T-helper 2 cell treated with Interferon-gamma antibody and Interleukin-4, amounts not matched to agents 100 ng/mL and 5 ng/mL, for 36 hours (primary cell): ENCODE data around the gene VTN. TPM values are rescaled to one million over a fixed set of nuclear protein-coding genes. Genes with fewer than 3 reads are reported as not detected.

Experiments
- intact Hi-C: fragments of 100-400 bp; cut with micrococcal nuclease; formaldehyde crosslinking; loops from one replicate; pipeline ENCODE4 v1.15.1; 2023
- total RNA-seq: library from RNA; stranded (reverse); gene quantifications from 2 replicates; pipeline ENCODE4 v1.2.3, GENCODE V29; 2022

Gene VTN
- total RNA-seq, 1 donor from 2014 or later, result 0.45 TPM

GRCh38 chr17:28325211-28325610, 44.9 kb downstream of the VTN start:
- intact Hi-C loops, result no loop called here

GRCh38 chr17:28324781-28325180, 45.3 kb downstream of the VTN start:
- intact Hi-C loops, result no loop called here

GRCh38 chr17:28324267-28324745, 45.8 kb downstream of the VTN start:
- intact Hi-C loops, result no loop called here

GRCh38 chr17:28320215-28321061, 49.7 kb downstream of the VTN start:
- intact Hi-C loops, result no loop called here

GRCh38 chr17:28319598-28319935, 50.5 kb downstream of the VTN start:
- intact Hi-C loops, result loop anchor here (1.0 to 10.0 kb wide), 5 partner anchors 16 to 275 kb away; partner anchors contain the start of genes IFT20, NLK, POLDIP2 and SARM1

GRCh38 chr17:28318759-28319597, 51.1 kb downstream of the VTN start, which contains the start of gene TMEM97:
Gene TMEM97 (plus strand): TSS chr17:28319200. CDS start chr17:28319240, 40 bp downstream.
- intact Hi-C loops, result loop anchor here (1.0 to 10.0 kb wide), 5 partner anchors 16 to 274 kb away; partner anchors contain the start of genes IFT20, NLK, POLDIP2 and SARM1

GRCh38 chr17:28317966-28318758, 51.9 kb downstream of the VTN start:
- intact Hi-C loops, result loop anchor here (2.0 to 10.0 kb wide), 2 partner anchors 53 to 273 kb away; partner anchors contain the start of genes NLK, SARM1 and VTN

Other genes with a start within 250 kb of the VTN start
- gene TMEM97, start 51.1 kb downstream of the VTN start, total RNA-seq, result 33.3 and 34.4 TPM in 2 replicates
- gene IFT20, start 34.8 kb downstream of the VTN start, total RNA-seq, result 16.3 and 18.8 TPM in 2 replicates
- gene TNFAIP1, start 34.5 kb downstream of the VTN start, total RNA-seq, result 18.7 and 20.3 TPM in 2 replicates
- gene POLDIP2, start 12.8 kb downstream of the VTN start, total RNA-seq, result 68.0 and 70.2 TPM in 2 replicates
- gene SEBOX, start 5.1 kb downstream of the VTN start, total RNA-seq, result not detected in 2 replicates
- gene SARM1, start 1.4 kb upstream of the VTN start, total RNA-seq, result 21.0 and 22.8 TPM in 2 replicates
- gene SLC46A1, start 35.9 kb upstream of the VTN start, total RNA-seq, result 2.8 and 3.1 TPM in 2 replicates
- not detected in 2 replicates for gene SLC13A2, start 103.3 kb upstream of the VTN start, total RNA-seq
- not detected in 2 replicates for gene FOXN1, start 136.0 kb upstream of the VTN start, total RNA-seq
- gene UNC119, start 182.3 kb upstream of the VTN start, total RNA-seq, result 43.5 and 47.8 TPM in 2 replicates
- gene PIGS, start 201.2 kb upstream of the VTN start, total RNA-seq, result 59.9 and 66.6 TPM in 2 replicates
- 94.6 and 103 TPM in 2 replicates for gene ALDOC, start 206.6 kb upstream of the VTN start, total RNA-seq
- gene SPAG5, start 228.7 kb upstream of the VTN start, total RNA-seq, result 125 and 128 TPM in 2 replicates
- 27.2 and 31.1 TPM in 2 replicates for gene RSKR, start 243.9 kb upstream of the VTN start, total RNA-seq